IMR-90 (cell line): ENCODE results near the gene IGDCC3. TPM values are rescaled to one million over a fixed set of nuclear protein-coding genes. Genes with fewer than 3 reads are reported as not detected.

ENCODE experiments used
- ATAC-seq: fragments of 200-7000 bp; cut with Tn5 transposase; 2 replicates; pipeline ENCODE4 v1.9.1; 2020; ENCODE audit warnings: low read depth, mild to moderate bottlenecking, moderate library complexity
- BruUV-seq: library from RNA; stranded (reverse); fragments of 400-500 nt; replicated peaks from 2 replicates; lab custom pipeline; 2021; lab: Mats Ljungman, UMichigan
- CTCF ChIA-PET: fragments of 300-600 bp; formaldehyde crosslinking; extraction: SDS; loops from one replicate; lab custom pipeline; 2021; ENCODE audit warnings: antibody characterized with exemption; lab: Yijun Ruan, JAX
- POLR2A ChIA-PET: fragments of 300-600 bp; sonication (Branson Sonifier 250); formaldehyde crosslinking; loops from one replicate; lab custom pipeline; 2022; ENCODE audit warnings: antibody characterized with exemption; ENCODE audit not compliant: unreplicated experiment; lab: Charles Lee
- DNase-seq: peaks from one replicate; pipeline ENCODE4 v3.0.0; 2013
- H2AFZ ChIP-seq: replicated peaks from 2 replicates; pipeline ENCODE3; 2013; ENCODE audit warnings: low read length, mild to moderate bottlenecking; ENCODE audit not compliant: poor library complexity
- H2AK5ac ChIP-seq: 2 replicates; pipeline ENCODE4 v1.6.1; 2013; ENCODE audit warnings: low read depth, low read length, inconsistent platforms
- H2AK9ac ChIP-seq: replicated peaks from 2 replicates; pipeline ENCODE3; 2013; ENCODE audit warnings: mild to moderate bottlenecking, low read depth, low read length, moderate library complexity; ENCODE audit not compliant: poor library complexity
- H2BK120ac ChIP-seq: 2 replicates; pipeline ENCODE4 v1.6.1; 2013; ENCODE audit warnings: low read depth, low read length, inconsistent platforms
- H2BK15ac ChIP-seq: 3 replicates; pipeline ENCODE4 v1.6.1; 2013; ENCODE audit warnings: low read depth, low read length, inconsistent platforms
- H2BK20ac ChIP-seq: 2 replicates; pipeline ENCODE4 v1.6.1; 2013; ENCODE audit warnings: low read depth, mild to moderate bottlenecking, inconsistent platforms, low read length, moderate library complexity
- H2BK5ac ChIP-seq: 2 replicates; pipeline ENCODE4 v1.6.1; 2013; ENCODE audit warnings: mild to moderate bottlenecking, low read depth, low read length, inconsistent platforms; ENCODE audit not compliant: poor library complexity, severe bottlenecking
- H3K14ac ChIP-seq: replicated peaks from 2 replicates; pipeline ENCODE4 v1.6.1; 2013; ENCODE audit warnings: low read depth, low read length, inconsistent platforms
- H3K18ac ChIP-seq: 2 replicates; pipeline ENCODE4 v1.6.1; 2013; ENCODE audit warnings: low read depth, low read length, control low read depth
- H3K23ac ChIP-seq: 2 replicates; pipeline ENCODE4 v1.6.1; 2013; ENCODE audit warnings: low read depth, low read length, inconsistent platforms
- H3K27ac ChIP-seq: 2 replicates; pipeline ENCODE4 v1.5.1; 2013; ENCODE audit warnings: mild to moderate bottlenecking, control low read depth, low read length; ENCODE audit not compliant: insufficient read depth
- H3K27me3 ChIP-seq: 2 replicates; pipeline ENCODE4 v1.6.1; 2013; ENCODE audit warnings: low read length; ENCODE audit not compliant: control insufficient read depth, insufficient read depth
- H3K36me3 ChIP-seq: 2 replicates; pipeline ENCODE4 v1.6.1; 2013; ENCODE audit warnings: low read length, mixed read lengths; ENCODE audit not compliant: control insufficient read depth, insufficient read depth
- H3K4ac ChIP-seq: 2 replicates; pipeline ENCODE4 v1.6.1; 2013; ENCODE audit warnings: low read depth, low read length, inconsistent platforms
- H3K4me1 ChIP-seq: 2 replicates; pipeline ENCODE4 v1.6.1; 2013; ENCODE audit warnings: low read length, mixed read lengths; ENCODE audit not compliant: control insufficient read depth, insufficient read depth
- H3K4me2 ChIP-seq: 2 replicates; pipeline ENCODE4 v1.6.1; 2013; ENCODE audit warnings: low read depth, mild to moderate bottlenecking, control low read depth, low read length, moderate library complexity
- H3K4me3 ChIP-seq: 2 replicates; pipeline ENCODE4 v1.5.1; 2013; ENCODE audit warnings: low read depth, mild to moderate bottlenecking, control low read depth, low read length, moderate library complexity; ENCODE audit not compliant: insufficient read depth
- H3K56ac ChIP-seq: 2 replicates; pipeline ENCODE4 v1.6.1; 2013; ENCODE audit warnings: low read length, inconsistent platforms; ENCODE audit not compliant: insufficient read depth; ENCODE audit errors: extremely low read depth
- H3K79me1 ChIP-seq, 2 experiments: 2 replicates each; pipeline ENCODE4 v1.6.1; 2013; ENCODE audit warnings: low read length in 2 of 2, inconsistent platforms in 1 of 2, low read depth in 1 of 2
- H3K9ac ChIP-seq: 2 replicates; pipeline ENCODE4 v1.6.1; 2013; ENCODE audit warnings: low read depth, low read length, control low read depth
- H3K9me1 ChIP-seq: 2 replicates; pipeline ENCODE4 v1.6.1; 2013; ENCODE audit warnings: low read length, inconsistent platforms; ENCODE audit not compliant: insufficient read depth
- H3K9me3 ChIP-seq: 2 replicates; pipeline ENCODE4 v1.6.1; 2013; ENCODE audit warnings: low read length; ENCODE audit not compliant: control insufficient read depth, insufficient read depth
- H4K20me1 ChIP-seq: 2 replicates; pipeline ENCODE4 v1.6.1; 2013; ENCODE audit warnings: low read length, inconsistent platforms; ENCODE audit not compliant: insufficient read depth
- H4K5ac ChIP-seq: 2 replicates; pipeline ENCODE4 v1.6.1; 2013; ENCODE audit warnings: mild to moderate bottlenecking, low read depth, low read length, control low read depth
- H4K8ac ChIP-seq, 2 experiments: 2 replicates each; pipeline ENCODE4 v1.6.1; 2013; ENCODE audit warnings: low read depth in 2 of 2, low read length in 2 of 2, control low read depth in 1 of 2, inconsistent platforms in 1 of 2
- H4K91ac ChIP-seq: 2 replicates; pipeline ENCODE4 v1.6.1; 2013; ENCODE audit warnings: low read depth, low read length, inconsistent platforms; ENCODE audit not compliant: insufficient read depth
- BHLHE40 ChIP-seq: fragments of 150-350 bp; IDR thresholded peaks from 2 replicates; pipeline ENCODE4 v1.6.1; 2016; ENCODE audit warnings: mild to moderate bottlenecking, low read depth, low read length
- CEBPB ChIP-seq: IDR thresholded peaks from 2 replicates; pipeline ENCODE4 v1.6.1; 2012; ENCODE audit warnings: low read depth, low read length, improper control_type of control experiment
- CHD1 ChIP-seq: IDR thresholded peaks from 2 replicates; pipeline ENCODE4 v1.6.1; 2012; ENCODE audit warnings: low read depth, low read length, improper control_type of control experiment
- FOS ChIP-seq: fragments of 150-350 bp; IDR thresholded peaks from 2 replicates; pipeline ENCODE4 v1.6.1; 2016; ENCODE audit warnings: low read depth, low read length
- MAFK ChIP-seq: IDR thresholded peaks from 2 replicates; pipeline ENCODE4 v1.6.1; 2012; ENCODE audit warnings: low read depth, low read length, improper control_type of control experiment
- MAZ ChIP-seq: IDR thresholded peaks from 2 replicates; pipeline ENCODE4 v1.6.1; 2012; ENCODE audit warnings: low read depth, mild to moderate bottlenecking, low read length, improper control_type of control experiment, moderate library complexity, borderline replicate concordance
- MXI1 ChIP-seq: IDR thresholded peaks from 2 replicates; pipeline ENCODE4 v1.6.1; 2012; ENCODE audit warnings: low read depth, mild to moderate bottlenecking, low read length, moderate library complexity, borderline replicate concordance
- NFE2L2 ChIP-seq: fragments of 150-350 bp; IDR thresholded peaks from 2 replicates; pipeline ENCODE4 v1.6.1; 2016; ENCODE audit warnings: low read depth, mild to moderate bottlenecking, low read length
- POLR2A ChIP-seq: IDR thresholded peaks from 2 replicates; pipeline ENCODE4 v1.6.1; 2012; ENCODE audit warnings: mild to moderate bottlenecking, low read depth, low read length
- RAD21 ChIP-seq: IDR thresholded peaks from 2 replicates; pipeline ENCODE4 v1.6.1; 2012; ENCODE audit warnings: low read length, improper control_type of control experiment
- RCOR1 ChIP-seq: IDR thresholded peaks from 2 replicates; pipeline ENCODE4 v1.6.1; 2012; ENCODE audit warnings: mild to moderate bottlenecking, low read length, improper control_type of control experiment; ENCODE audit not compliant: insufficient replicate concordance
- RFX5 ChIP-seq: IDR thresholded peaks from 2 replicates; pipeline ENCODE4 v1.8.0; 2012; ENCODE audit warnings: low read depth, mild to moderate bottlenecking, low read length, moderate library complexity
- SMC3 ChIP-seq: fragments of 150-350 bp; IDR thresholded peaks from 2 replicates; pipeline ENCODE4 v1.6.1; 2016; ENCODE audit warnings: low read depth, mild to moderate bottlenecking, antibody characterized with exemption, low read length, moderate library complexity
- WGBS, 2 experiments: methylation state at CpG; one replicate each; pipeline versions ENCODE4 v1.1.5 to v1.1.7; 2013; ENCODE audit warnings: missing lambda C conversion rate in 2 of 2; ENCODE audit not compliant: insufficient read length in 1 of 2; ENCODE audit errors: extremely low coverage in 2 of 2; 5-methylcytosine and 5-hydroxymethylcytosine counted together
- dilution Hi-C: fragments of 300-500 bp; cut with HindIII; formaldehyde crosslinking; loops from one replicate; pipeline ENCODE4 v1.14.3; 2018; ENCODE audit warnings: low sequenced_read_pairs; ENCODE audit not compliant: unreplicated experiment
- in situ Hi-C: fragments of 300-500 bp; cut with MboI; formaldehyde crosslinking; loops from 3 replicates; pipeline ENCODE4 v1.14.3; 2019; ENCODE audit warnings: low sequenced_read_pairs, inconsistent platforms, mixed read lengths
- intact Hi-C: fragments of 100-400 bp; cut with micrococcal nuclease; formaldehyde crosslinking; loops from 2 replicates; pipeline ENCODE4 v1.10.0; 2022
- polyA plus RNA-seq, 3 experiments: library from polyadenylated mRNA; depleted of rRNA; stranded (reverse); fragments of >200 nt; gene quantifications; 2 replicates each; pipeline ENCODE4 v1.2.3, GENCODE V29; 2012; ENCODE audit warnings: low replicate concordance in 1 of 3
- total RNA-seq: library from RNA; depleted of rRNA; stranded (reverse); fragments of >200 nt; gene quantifications from 2 replicates; pipeline ENCODE4 v1.2.3, GENCODE V29; 2012
- TF ChIP-seq, protein P1 (sequence below): conservative IDR thresholded peaks from 2 replicates; pipeline ENCODE4 v1.5.1; 2012; ENCODE audit warnings: mild to moderate bottlenecking, low read depth, low read length, improper control_type of control experiment
- TF ChIP-seq, protein P2 (sequence below): fragments of 150-350 bp; IDR thresholded peaks from 2 replicates; pipeline ENCODE4 v1.6.1; 2017; ENCODE audit warnings: mild to moderate bottlenecking, antibody characterized with exemption, low read length, low read depth
- TF ChIP-seq, protein P3 (sequence below): fragments of 150-350 bp; IDR thresholded peaks from 2 replicates; pipeline ENCODE4 v1.6.1; 2016; ENCODE audit warnings: low read depth, mild to moderate bottlenecking, low read length, moderate library complexity, borderline replicate concordance

The IGDCC3 gene
- total and polyA plus RNA-seq, 2 of the 4 experiments (the other 2 are of a cell fraction): 0.18 to 0.19 TPM

DNA sequence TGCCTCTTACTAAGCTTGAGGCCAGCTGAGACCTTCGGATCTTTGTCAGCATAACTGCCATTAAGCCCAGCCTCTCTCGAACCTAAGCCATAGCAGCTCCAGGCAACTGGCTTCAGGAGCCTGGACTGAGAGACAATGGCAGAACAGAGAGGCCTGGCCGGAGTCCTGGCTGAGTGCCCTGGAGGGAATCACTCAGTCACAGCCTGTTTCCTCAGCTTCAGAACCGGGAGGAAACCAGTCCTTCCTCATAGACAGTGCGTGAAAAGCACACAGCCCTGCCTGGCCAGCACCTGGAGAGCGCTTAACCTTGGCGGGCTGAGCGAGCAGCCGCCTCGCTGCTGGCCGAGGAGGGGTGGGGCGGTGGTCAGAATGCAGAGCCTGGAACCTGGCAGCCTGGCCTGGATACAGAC lies 51.7 kb downstream of the IGDCC3 start:
- CTCF ChIA-PET: no interaction called here
- intact Hi-C loops (no loop called here), dilution Hi-C loops (no loop called here), in situ Hi-C loops (no loop called here)
- 43% methylated on average over 3 of the region's 12 CpGs; no CpG with 5 or more reads in 1 of the 2 experiments for WGBS, 2 experiments
- H3K4ac ChIP-seq: no peak overlapping the region
- no peaks in the 10 kb centered on the region for H4K20me1 ChIP-seq
- H2BK15ac ChIP-seq: no peak overlapping the region
- no peaks in the 10 kb centered on the region for H3K79me1 ChIP-seq
- ATAC-seq: no peak
- no peak overlapping the region for H2BK120ac ChIP-seq
- H3K23ac ChIP-seq: no peak overlapping the region
- H3K36me3 ChIP-seq: no peaks in the 10 kb centered on the region
- POLR2A ChIA-PET: no interaction called here
- no peak overlapping the region for H2BK20ac ChIP-seq
- no peak overlapping the region for H3K14ac ChIP-seq
- H4K5ac ChIP-seq: no peak overlapping the region
- no peaks in the 10 kb centered on the region for H3K9me3 ChIP-seq
- no peak overlapping the region for H2AFZ ChIP-seq
- no TSS peak for BruUV-seq
- H3K27me3 ChIP-seq: peaks cover 23% of the 10 kb centered on the region
- H2AK9ac ChIP-seq: no peak overlapping the region
- H4K8ac ChIP-seq: no peak overlapping the region
- no peak overlapping the region for H3K27ac ChIP-seq
- no peak overlapping the region for H4K91ac ChIP-seq
- H3K9ac ChIP-seq: no peak overlapping the region
- TF ChIP-seq, protein P1, sequence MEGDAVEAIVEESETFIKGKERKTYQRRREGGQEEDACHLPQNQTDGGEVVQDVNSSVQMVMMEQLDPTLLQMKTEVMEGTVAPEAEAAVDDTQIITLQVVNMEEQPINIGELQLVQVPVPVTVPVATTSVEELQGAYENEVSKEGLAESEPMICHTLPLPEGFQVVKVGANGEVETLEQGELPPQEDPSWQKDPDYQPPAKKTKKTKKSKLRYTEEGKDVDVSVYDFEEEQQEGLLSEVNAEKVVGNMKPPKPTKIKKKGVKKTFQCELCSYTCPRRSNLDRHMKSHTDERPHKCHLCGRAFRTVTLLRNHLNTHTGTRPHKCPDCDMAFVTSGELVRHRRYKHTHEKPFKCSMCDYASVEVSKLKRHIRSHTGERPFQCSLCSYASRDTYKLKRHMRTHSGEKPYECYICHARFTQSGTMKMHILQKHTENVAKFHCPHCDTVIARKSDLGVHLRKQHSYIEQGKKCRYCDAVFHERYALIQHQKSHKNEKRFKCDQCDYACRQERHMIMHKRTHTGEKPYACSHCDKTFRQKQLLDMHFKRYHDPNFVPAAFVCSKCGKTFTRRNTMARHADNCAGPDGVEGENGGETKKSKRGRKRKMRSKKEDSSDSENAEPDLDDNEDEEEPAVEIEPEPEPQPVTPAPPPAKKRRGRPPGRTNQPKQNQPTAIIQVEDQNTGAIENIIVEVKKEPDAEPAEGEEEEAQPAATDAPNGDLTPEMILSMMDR: no peak
- TF ChIP-seq MXI1: no peak
- TF ChIP-seq RFX5: no peak
- TF ChIP-seq POLR2A: no peak
- no peak for TF ChIP-seq MAZ
- no peak for TF ChIP-seq NFE2L2
- TF ChIP-seq RAD21: no peak
- TF ChIP-seq SMC3: no peak
- no peak for TF ChIP-seq RCOR1
- TF ChIP-seq CHD1: no peak
- TF ChIP-seq BHLHE40: no peak
- TF ChIP-seq, protein P2, sequence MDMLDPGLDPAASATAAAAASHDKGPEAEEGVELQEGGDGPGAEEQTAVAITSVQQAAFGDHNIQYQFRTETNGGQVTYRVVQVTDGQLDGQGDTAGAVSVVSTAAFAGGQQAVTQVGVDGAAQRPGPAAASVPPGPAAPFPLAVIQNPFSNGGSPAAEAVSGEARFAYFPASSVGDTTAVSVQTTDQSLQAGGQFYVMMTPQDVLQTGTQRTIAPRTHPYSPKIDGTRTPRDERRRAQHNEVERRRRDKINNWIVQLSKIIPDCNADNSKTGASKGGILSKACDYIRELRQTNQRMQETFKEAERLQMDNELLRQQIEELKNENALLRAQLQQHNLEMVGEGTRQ: no peak
- TF ChIP-seq, protein P3, sequence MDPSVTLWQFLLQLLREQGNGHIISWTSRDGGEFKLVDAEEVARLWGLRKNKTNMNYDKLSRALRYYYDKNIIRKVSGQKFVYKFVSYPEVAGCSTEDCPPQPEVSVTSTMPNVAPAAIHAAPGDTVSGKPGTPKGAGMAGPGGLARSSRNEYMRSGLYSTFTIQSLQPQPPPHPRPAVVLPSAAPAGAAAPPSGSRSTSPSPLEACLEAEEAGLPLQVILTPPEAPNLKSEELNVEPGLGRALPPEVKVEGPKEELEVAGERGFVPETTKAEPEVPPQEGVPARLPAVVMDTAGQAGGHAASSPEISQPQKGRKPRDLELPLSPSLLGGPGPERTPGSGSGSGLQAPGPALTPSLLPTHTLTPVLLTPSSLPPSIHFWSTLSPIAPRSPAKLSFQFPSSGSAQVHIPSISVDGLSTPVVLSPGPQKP: no peak
- no peak for TF ChIP-seq CEBPB
- no peak for TF ChIP-seq MAFK
- no peak for TF ChIP-seq FOS
- no peaks in the 10 kb centered on the region for H3K9me1 ChIP-seq
- no peak overlapping the region for H2BK5ac ChIP-seq
- no peaks in the 10 kb centered on the region for H3K4me1 ChIP-seq
- no peak overlapping the region for H2AK5ac ChIP-seq
- no peak overlapping the region for H3K56ac ChIP-seq
- H3K4me3 ChIP-seq: no peak overlapping the region
- H3K4me2 ChIP-seq: no peak overlapping the region
- no peak for DNase-seq
- no peak overlapping the region for H3K18ac ChIP-seq
